ENCODE data around the gene ACOX2. TPM values are rescaled to one million over a fixed set of nuclear protein-coding genes. Genes with fewer than 3 reads are reported as not detected.

The ACOX2 gene
- total and polyA plus RNA-seq, 4 donors = 5.3 to 24.4 (median 11.6) TPM

- Histone ChIP-seq H3K27ac (ENCODE audit: low read depth in 1 of 2, low read length in 1 of 2) (no peak overlapping the region), H3K9ac (ENCODE audit: insufficient read depth in 1 of 2, low read length in 2 of 2) (no peak overlapping the region), H3K36me3 (ENCODE audit: control insufficient read depth in 4 of 4, insufficient read depth in 4 of 4, low read length in 4 of 4) (peaks cover 0 to 8% (median 0%) of the 10 kb centered on the region in 4 donors), H3K4me1 (ENCODE audit: control insufficient read depth in 5 of 5, insufficient read depth in 5 of 5, low read length in 5 of 5) (peaks cover 4 to 16% (median 8%) of the 10 kb centered on the region in 5 donors), H3K9me3 (ENCODE audit: control insufficient read depth in 4 of 4, insufficient read depth in 3 of 4, low read length in 3 of 4) (no peaks in the 10 kb centered on the region), H3K4me3 (no peak overlapping the region), H3K27me3 (ENCODE audit: control insufficient read depth in 3 of 3, insufficient read depth in 3 of 3, low read length in 2 of 3) (no peaks in the 10 kb centered on the region)
- WGBS, 2 donors = 92 to 95% methylated on average over 5 of the region's 5 CpGs
- ATAC-seq (ENCODE audit: insufficient read depth, low FRiP score) (no peak), DNase-seq (no peak)
- no peak for TF ChIP-seq CTCF (IDR thresholded peaks at IDR 0.05; ENCODE audit: control extremely low read depth, extremely low read depth)
These were observed 33.9 kb upstream of the ACOX2 start for GRCh38 chr3:58570851-58571250.

GRCh38 chr3:58569287-58570001 is 32.5 kb upstream of the ACOX2 start:
- Histone ChIP-seq H3K9ac (ENCODE audit: insufficient read depth in 1 of 2, low read length in 2 of 2) (no peak overlapping the region), H3K4me3 (no peak overlapping the region), H3K27ac (ENCODE audit: low read depth in 1 of 2, low read length in 1 of 2) (no peak overlapping the region), H3K36me3 (ENCODE audit: control insufficient read depth in 4 of 4, insufficient read depth in 4 of 4, low read length in 4 of 4) (peaks cover 0 to 13% (median 0%) of the 10 kb centered on the region in 4 donors), H3K4me1 (ENCODE audit: control insufficient read depth in 5 of 5, insufficient read depth in 5 of 5, low read length in 5 of 5) (peaks cover 0 to 15% (median 4%) of the 10 kb centered on the region in 5 donors), H3K27me3 (ENCODE audit: control insufficient read depth in 3 of 3, insufficient read depth in 3 of 3, low read length in 2 of 3) (no peaks in the 10 kb centered on the region), H3K9me3 (ENCODE audit: control insufficient read depth in 4 of 4, insufficient read depth in 3 of 4, low read length in 3 of 4) (no peaks in the 10 kb centered on the region)
- 94 to 97% methylated on average over 12 of the region's 12 CpGs for WGBS, 2 donors
- no peak for TF ChIP-seq CTCF (IDR thresholded peaks at IDR 0.05; ENCODE audit: control extremely low read depth, extremely low read depth)
- ATAC-seq (ENCODE audit: insufficient read depth, low FRiP score) (no peak), DNase-seq (no peak)

DNA sequence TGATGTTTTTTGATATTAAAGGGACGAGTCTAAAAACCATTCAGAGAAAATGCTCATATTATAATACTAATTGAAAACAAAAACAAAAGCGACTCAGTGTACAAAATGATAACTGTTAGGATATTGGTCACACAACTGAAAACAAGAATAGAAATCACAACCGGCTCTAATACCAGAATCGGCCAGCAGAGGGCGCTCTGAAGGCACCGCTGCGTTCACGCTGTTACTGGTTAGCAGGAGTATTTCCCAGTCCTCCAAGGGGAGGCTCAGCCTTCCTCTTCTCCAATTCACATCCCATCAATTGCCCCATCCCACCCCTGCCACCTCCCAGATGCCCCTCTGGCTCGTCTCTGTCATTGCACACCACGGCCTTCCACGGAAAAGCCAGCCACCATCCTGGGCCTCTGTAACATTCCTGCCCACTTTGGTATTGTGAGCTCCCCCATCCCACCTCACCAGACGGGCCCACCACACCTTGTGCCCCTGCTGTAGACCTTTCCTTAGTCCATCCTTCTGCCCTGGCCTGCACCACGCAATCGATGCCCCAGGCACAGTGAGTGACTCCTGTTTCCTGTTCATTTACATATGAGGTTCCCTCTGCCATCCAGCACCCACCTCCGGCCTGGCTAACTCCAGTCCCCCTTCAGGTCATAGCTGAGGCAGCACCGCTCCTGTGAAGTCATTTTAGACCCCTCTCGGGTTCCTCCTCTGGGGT is 31.7 kb upstream of the ACOX2 start:
- H3K27ac ChIP-seq (ENCODE audit: low read depth in 1 of 2, low read length in 1 of 2) = no peak overlapping the region
- DNase-seq (peak; percentile 74 to 82 (median 78)), ATAC-seq (ENCODE audit: insufficient read depth, low FRiP score) (peak; percentile 51)
- TF ChIP-seq CTCF (IDR thresholded peaks at IDR 0.05; ENCODE audit: control extremely low read depth, extremely low read depth) = peak; percentile 89
- peaks cover 0 to 9% (median 4%) of the 10 kb centered on the region in 5 donors for H3K4me1 ChIP-seq (ENCODE audit: control insufficient read depth in 5 of 5, insufficient read depth in 5 of 5, low read length in 5 of 5)
- H3K4me3 ChIP-seq = no peak overlapping the region
- H3K9ac ChIP-seq (ENCODE audit: insufficient read depth in 1 of 2, low read length in 2 of 2) = no peak overlapping the region
- whole genome bisulfite sequencing, 2 donors = 25 to 31% methylated on average over 17 of the region's 17 CpGs
- no peaks in the 10 kb centered on the region for H3K27me3 ChIP-seq (ENCODE audit: control insufficient read depth in 3 of 3, insufficient read depth in 3 of 3, low read length in 2 of 3)
- no peaks in the 10 kb centered on the region for H3K9me3 ChIP-seq (ENCODE audit: control insufficient read depth in 4 of 4, insufficient read depth in 3 of 4, low read length in 3 of 4)
- H3K36me3 ChIP-seq (ENCODE audit: control insufficient read depth in 4 of 4, insufficient read depth in 4 of 4, low read length in 4 of 4) = peaks cover 0 to 14% (median 0%) of the 10 kb centered on the region in 4 donors
